Measurements from ENCODE around the gene RELT.

- TF ChIP-seq, protein P1, sequence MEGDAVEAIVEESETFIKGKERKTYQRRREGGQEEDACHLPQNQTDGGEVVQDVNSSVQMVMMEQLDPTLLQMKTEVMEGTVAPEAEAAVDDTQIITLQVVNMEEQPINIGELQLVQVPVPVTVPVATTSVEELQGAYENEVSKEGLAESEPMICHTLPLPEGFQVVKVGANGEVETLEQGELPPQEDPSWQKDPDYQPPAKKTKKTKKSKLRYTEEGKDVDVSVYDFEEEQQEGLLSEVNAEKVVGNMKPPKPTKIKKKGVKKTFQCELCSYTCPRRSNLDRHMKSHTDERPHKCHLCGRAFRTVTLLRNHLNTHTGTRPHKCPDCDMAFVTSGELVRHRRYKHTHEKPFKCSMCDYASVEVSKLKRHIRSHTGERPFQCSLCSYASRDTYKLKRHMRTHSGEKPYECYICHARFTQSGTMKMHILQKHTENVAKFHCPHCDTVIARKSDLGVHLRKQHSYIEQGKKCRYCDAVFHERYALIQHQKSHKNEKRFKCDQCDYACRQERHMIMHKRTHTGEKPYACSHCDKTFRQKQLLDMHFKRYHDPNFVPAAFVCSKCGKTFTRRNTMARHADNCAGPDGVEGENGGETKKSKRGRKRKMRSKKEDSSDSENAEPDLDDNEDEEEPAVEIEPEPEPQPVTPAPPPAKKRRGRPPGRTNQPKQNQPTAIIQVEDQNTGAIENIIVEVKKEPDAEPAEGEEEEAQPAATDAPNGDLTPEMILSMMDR (IDR thresholded peaks at IDR 0.05) = no peak
- no peak for TF ChIP-seq ZFX (IDR thresholded peaks at IDR 0.05; ENCODE audit: borderline replicate concordance)
Measured at GRCh38 chr11:73430326-73430725, 54.1 kb downstream of the RELT start.
